Activated CD8-positive, alpha-beta T cell treated with anti-CD3 and anti-CD28 coated beads, Interleukin-2, amount 10 ng/mL, durations not matched to agents 7 days and 5 days (primary cell): ENCODE data around the gene CCR9. TPM values are rescaled to one million over a fixed set of nuclear protein-coding genes. Genes with fewer than 3 reads are reported as not detected.

Experiments
- ATAC-seq: fragments of 150-1000 bp; cut with Tn5 transposase; one replicate; pipeline ENCODE4 v1.10.0; 2021; ENCODE audit warnings: moderate library complexity
- CTCF ChIA-PET: fragments of 350-600 bp; sonication (Branson Sonifier 250); formaldehyde crosslinking; loops from one replicate; lab custom pipeline; 2021; ENCODE audit warnings: antibody characterized with exemption; lab: Charles Lee
- POLR2A ChIA-PET: fragments of 350-600 bp; sonication (Branson Sonifier 250); formaldehyde crosslinking; loops from one replicate; lab custom pipeline; 2021; ENCODE audit warnings: antibody characterized with exemption; lab: Charles Lee
- DNase-seq: peaks from one replicate; pipeline ENCODE4 v3.0.0-alpha.2; 2020
- H3K27ac Mint-ChIP-seq: one replicate; pipeline ENCODE4 v1.8.0; 2021; ENCODE audit warnings: mild to moderate bottlenecking, mixed read lengths
- H3K27me3 Mint-ChIP-seq: one replicate; pipeline ENCODE4 v1.8.0; 2021; ENCODE audit warnings: low read depth, mixed read lengths
- H3K36me3 Mint-ChIP-seq: one replicate; pipeline ENCODE4 v1.8.0; 2021; ENCODE audit warnings: low read depth, mixed read lengths
- H3K4me1 Mint-ChIP-seq: one replicate; pipeline ENCODE4 v1.8.0; 2021; ENCODE audit warnings: low read depth, mixed read lengths
- H3K4me3 Mint-ChIP-seq: one replicate; pipeline ENCODE4 v1.8.0; 2021; ENCODE audit warnings: mild to moderate bottlenecking, mixed read lengths
- H3K9me3 Mint-ChIP-seq: one replicate; pipeline ENCODE4 v1.8.0; 2022; ENCODE audit warnings: mixed read lengths; ENCODE audit not compliant: insufficient read depth
- total RNA-seq, 2 experiments: library from RNA; stranded (reverse); gene quantifications; one replicate each; pipeline ENCODE4 v1.2.3, GENCODE V29; 2021

The CCR9 gene
- total RNA-seq, 2 experiments from 2014 or later: 0.08 TPM; not detected in 1

DNA sequence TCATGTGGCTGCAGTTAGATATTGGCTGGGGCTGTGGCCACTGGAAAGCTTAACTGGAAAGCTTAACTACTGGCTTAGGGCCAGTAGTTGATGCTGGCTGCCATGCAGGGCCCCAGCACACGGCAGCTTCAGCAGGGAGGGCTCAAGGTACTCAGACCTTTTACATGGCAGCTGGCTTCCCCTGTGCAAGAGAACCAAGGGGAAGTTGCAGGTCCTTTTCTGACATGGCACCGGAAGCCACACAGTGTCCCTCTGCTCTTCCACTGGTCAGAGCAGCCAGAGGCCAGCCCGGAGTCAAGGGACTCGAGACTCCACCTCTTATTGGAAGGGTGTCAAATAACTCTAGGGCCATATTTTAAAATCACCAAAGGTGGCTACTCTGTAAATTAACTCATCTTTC is 24.5 kb downstream of the CCR9 start:
- POLR2A ChIA-PET: no interaction called here
- DNase-seq: no peak
- no peak overlapping the region for H3K27ac Mint-ChIP-seq
- CTCF ChIA-PET: interaction anchor here (0.6 kb wide), 1 partner anchor 17 kb away, joined by 3 read pairs; no protein-coding TSS in a partner anchor
- peaks cover 38% of the 10 kb centered on the region for H3K27me3 Mint-ChIP-seq
- H3K9me3 Mint-ChIP-seq: peaks cover 3% of the 10 kb centered on the region
- peaks cover 39% of the 10 kb centered on the region for H3K4me1 Mint-ChIP-seq
- ATAC-seq: no peak
- H3K4me3 Mint-ChIP-seq: no peak overlapping the region
- peaks cover 4% of the 10 kb centered on the region for H3K36me3 Mint-ChIP-seq

DNA sequence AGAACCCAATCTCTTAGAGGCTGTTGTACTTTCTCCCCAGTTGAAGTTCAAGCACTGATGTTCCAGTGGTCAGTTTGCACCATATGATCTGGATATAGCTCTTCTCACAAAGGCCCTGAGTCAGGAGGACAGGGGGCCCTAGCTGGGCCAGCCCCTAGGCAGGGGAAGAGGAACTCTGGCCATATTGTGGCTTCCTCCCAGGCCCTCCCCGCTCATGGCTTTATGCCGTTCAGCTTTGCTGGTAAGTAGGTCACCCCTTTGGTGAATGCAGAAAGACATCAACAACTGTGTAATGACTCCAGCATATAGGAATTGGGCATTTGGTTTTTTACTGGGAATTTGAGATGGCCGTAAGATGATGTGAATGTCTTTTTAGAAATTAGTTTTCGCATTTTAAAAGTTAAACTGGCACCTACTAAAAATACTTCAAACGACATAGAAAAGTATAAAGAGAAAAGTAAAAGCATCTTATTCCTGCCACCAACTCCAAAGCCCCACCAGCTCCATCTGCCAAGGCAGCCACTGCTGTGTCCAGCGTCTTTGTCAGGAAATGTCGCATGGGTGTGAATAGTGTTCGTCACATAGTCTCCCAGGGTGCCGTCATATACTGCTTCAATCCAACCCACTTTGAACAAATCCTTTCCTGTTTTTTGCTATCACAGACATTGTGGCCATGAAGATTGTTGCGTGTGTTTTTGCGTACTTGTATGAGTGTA is 25.3 kb downstream of the CCR9 start:
- no peak overlapping the region for H3K27ac Mint-ChIP-seq
- no peak overlapping the region for H3K4me3 Mint-ChIP-seq
- POLR2A ChIA-PET: no interaction called here
- DNase-seq (no peak), ATAC-seq (no peak)
- peaks cover 47% of the 10 kb centered on the region for H3K4me1 Mint-ChIP-seq
- H3K36me3 Mint-ChIP-seq: peaks cover 2% of the 10 kb centered on the region
- CTCF ChIA-PET: interaction anchor here (0.6 to 1.1 kb wide), 3 partner anchors 8 to 166 kb away, joined by 3 to 4 read pairs (median 3); no protein-coding TSS in a partner anchor
- H3K27me3 Mint-ChIP-seq: peaks cover 38% of the 10 kb centered on the region
- H3K9me3 Mint-ChIP-seq: peaks cover 2% of the 10 kb centered on the region

DNA sequence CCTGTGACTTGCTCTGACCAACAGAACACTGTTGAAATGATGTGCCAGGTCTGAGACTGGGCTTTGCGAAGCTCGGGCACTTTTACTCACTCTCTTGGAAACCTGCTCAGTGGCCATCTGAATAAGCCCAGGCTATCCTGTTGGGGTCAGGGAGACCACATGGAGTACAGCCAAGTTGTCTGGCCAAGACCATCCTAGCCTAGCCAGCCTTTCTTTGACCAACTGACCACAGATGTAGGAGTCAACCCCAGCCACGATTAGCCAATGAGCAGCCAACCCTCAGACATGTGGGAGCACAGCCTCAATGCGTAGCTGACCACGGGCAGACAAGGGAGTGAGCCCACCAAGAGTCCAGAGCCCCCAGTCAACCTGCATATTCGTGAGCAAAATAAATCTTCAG is 26.1 kb downstream of the CCR9 start:
- peaks cover 35% of the 10 kb centered on the region for H3K27me3 Mint-ChIP-seq
- DNase-seq (no peak), ATAC-seq (no peak)
- POLR2A ChIA-PET: no interaction called here
- no peak overlapping the region for H3K4me3 Mint-ChIP-seq
- H3K27ac Mint-ChIP-seq: no peak overlapping the region
- H3K4me1 Mint-ChIP-seq: peaks cover 52% of the 10 kb centered on the region
- H3K36me3 Mint-ChIP-seq: peaks cover 1% of the 10 kb centered on the region
- H3K9me3 Mint-ChIP-seq: no peaks in the 10 kb centered on the region
- CTCF ChIA-PET: interaction anchor here (0.6 to 1.6 kb wide), 5 partner anchors 26 to 296 kb away, joined by 3 to 4 read pairs (median 4); partner anchors contain the start of gene CCR1

DNA sequence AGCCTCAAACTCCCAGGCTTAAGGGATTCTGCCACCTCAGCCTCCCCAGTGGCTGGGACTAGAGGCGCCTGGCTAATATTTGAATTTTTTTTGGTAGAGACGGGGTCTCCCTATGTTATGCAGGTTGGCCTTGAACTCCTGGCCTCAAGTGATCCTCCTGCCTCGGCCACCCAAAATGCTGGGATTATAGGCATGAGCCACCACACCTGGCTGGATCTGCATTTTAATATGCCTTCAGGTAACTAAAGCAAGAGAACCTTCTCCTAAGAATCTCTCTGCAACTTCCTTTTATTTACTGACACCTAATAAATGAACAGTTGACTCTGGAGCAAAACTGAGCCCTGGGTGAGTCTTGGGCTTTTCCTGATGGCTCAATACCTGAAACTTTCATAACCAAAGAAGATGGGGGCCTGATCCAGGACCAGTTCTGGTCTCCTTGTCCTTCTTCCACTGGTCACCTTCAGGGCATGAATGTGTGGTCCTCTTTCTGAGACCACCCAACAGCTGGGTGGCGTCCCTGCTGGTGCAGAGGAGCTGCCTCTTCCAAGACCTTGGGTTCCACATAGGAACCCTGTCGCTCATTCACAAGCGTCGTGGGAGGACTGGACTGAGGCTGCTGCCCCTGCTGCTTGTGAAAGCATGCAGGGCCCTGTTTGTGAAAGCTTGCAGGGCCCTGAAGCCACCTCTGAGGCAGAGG is 28.2 kb downstream of the CCR9 start:
- H3K4me3 Mint-ChIP-seq: no peak overlapping the region
- peaks cover 32% of the 10 kb centered on the region for H3K27me3 Mint-ChIP-seq
- ATAC-seq: no peak
- DNase-seq: no peak
- ChIA-PET POLR2A (no interaction called here), CTCF (interaction anchor here (0.8 to 1.6 kb wide), 2 partner anchors 14 to 15 kb away, joined by 3 to 5 read pairs; no protein-coding TSS in a partner anchor)
- H3K36me3 Mint-ChIP-seq: peaks cover 17% of the 10 kb centered on the region
- H3K9me3 Mint-ChIP-seq: no peaks in the 10 kb centered on the region
- H3K27ac Mint-ChIP-seq: no peak overlapping the region
- peaks cover 37% of the 10 kb centered on the region for H3K4me1 Mint-ChIP-seq

DNA sequence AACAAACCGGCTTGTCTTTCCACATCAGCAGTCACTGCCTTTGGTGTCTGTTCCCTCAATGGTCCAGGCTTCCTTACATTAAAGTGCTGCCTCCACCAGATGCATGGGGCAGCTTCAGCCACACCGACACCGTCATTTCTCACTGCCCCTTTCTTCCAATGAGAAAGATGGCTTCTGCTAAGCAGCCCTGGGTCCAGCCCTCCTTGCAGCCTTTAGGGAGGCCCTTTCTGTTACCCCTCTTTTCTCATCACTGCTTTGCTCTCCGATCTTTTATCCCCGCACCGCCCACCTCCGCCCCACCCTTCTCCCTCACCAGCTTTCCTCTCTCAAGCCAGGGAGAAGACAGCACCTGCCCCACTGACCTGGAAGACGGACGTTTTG is 28.7 kb downstream of the CCR9 start:
- ATAC-seq (no peak), DNase-seq (no peak)
- Mint-ChIP-seq H3K36me3 (peaks cover 17% of the 10 kb centered on the region), H3K9me3 (no peaks in the 10 kb centered on the region), H3K27ac (peak overlapping the region; percentile 50), H3K27me3 (peaks cover 28% of the 10 kb centered on the region), H3K4me1 (peaks cover 36% of the 10 kb centered on the region), H3K4me3 (peak overlapping the region; percentile 67)
- CTCF ChIA-PET: interaction anchor here (0.8 to 1.6 kb wide), 3 partner anchors 13 to 74 kb away, joined by 3 to 5 read pairs (median 3); partner anchors contain the start of gene LZTFL1
- POLR2A ChIA-PET: no interaction called here

DNA sequence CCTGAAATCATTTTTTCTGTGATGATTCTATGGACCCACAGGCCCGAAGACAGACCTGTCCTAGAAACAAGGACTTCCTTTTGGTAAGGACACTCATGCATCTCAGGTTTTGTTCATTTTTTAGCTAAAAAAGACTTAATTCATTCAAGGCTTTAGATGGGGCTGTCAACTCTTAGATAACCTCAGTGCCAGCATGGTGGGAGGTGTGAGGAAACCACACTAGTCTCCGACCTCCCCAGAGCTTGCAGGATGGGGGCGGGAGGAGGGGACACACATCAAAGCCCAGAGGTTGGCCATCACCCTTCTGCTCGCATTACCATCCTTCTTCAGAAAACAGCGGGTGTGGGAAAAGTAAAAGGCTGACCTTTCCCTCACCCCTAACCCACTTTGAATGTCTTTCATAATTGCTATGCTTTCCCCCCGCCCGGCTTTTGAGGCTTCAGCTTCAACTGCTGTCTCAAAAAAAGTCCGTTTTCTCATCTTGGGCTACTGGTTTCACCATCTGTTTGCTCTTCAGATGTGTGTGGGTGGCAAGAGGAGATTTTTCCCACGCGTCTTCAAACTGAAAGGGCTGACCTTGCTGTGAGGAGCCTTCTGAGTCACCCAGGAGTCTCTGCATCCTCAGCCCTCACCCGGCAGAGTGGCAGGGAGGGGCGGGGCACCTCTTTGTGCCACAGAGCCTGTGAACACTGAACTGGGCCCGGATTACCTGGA is 29.3 kb downstream of the CCR9 start:
- ATAC-seq (peak; percentile 94), DNase-seq (peak; percentile 78)
- ChIA-PET CTCF (interaction anchor here (0.8 to 1.6 kb wide), 3 partner anchors 13 to 74 kb away, joined by 3 to 5 read pairs (median 3); partner anchors contain the start of gene LZTFL1), POLR2A (no interaction called here)
- H3K36me3 Mint-ChIP-seq: peaks cover 22% of the 10 kb centered on the region
- H3K27me3 Mint-ChIP-seq: peaks cover 25% of the 10 kb centered on the region
- peak overlapping the region; percentile 67 for H3K4me3 Mint-ChIP-seq
- H3K9me3 Mint-ChIP-seq: no peaks in the 10 kb centered on the region
- H3K4me1 Mint-ChIP-seq: peaks cover 33% of the 10 kb centered on the region
- peak overlapping the region; percentile 50 for H3K27ac Mint-ChIP-seq

DNA sequence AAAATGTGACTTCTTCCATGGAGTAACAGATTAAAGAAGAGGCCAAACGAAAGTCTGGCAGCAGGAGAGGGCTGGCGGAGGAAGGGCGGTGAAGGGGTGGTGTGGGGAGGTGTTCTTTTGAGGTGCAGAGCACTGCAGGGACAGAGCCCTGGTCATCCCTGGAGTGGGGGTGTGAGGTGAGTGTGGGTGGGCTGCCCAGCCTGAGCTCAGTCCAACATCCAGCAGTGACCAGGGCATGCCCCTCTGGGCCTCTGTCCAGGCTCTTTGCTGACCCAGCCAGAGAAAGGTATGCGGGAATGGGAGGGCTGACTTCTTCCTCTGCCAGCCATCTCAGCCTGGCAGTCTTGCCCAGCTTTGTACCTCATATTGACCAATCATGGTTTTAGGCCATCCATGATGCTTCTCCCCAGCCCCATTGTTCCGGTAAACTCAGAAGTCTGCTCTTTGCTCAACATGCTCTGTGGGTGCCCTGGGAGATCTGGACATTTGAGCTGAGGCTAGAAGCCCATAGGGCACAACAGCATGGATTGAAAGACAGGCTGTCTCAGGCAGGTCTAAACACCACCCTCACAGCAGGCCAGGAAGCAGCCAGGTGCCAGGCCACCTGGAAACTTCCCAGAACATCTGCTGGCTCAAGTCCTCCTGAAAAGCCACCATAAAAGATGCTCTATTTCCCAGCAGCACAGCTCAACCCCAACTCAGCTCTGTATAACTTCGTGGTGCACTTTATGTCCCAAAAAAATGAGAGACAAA is 31.0 kb downstream of the CCR9 start:
- DNase-seq (no peak), ATAC-seq (no peak)
- Mint-ChIP-seq H3K27me3 (peaks cover 17% of the 10 kb centered on the region), H3K36me3 (peaks cover 34% of the 10 kb centered on the region), H3K4me3 (no peak overlapping the region), H3K4me1 (peaks cover 41% of the 10 kb centered on the region), H3K27ac (no peak overlapping the region), H3K9me3 (no peaks in the 10 kb centered on the region)
- CTCF ChIA-PET: no interaction called here
- POLR2A ChIA-PET: no interaction called here

DNA sequence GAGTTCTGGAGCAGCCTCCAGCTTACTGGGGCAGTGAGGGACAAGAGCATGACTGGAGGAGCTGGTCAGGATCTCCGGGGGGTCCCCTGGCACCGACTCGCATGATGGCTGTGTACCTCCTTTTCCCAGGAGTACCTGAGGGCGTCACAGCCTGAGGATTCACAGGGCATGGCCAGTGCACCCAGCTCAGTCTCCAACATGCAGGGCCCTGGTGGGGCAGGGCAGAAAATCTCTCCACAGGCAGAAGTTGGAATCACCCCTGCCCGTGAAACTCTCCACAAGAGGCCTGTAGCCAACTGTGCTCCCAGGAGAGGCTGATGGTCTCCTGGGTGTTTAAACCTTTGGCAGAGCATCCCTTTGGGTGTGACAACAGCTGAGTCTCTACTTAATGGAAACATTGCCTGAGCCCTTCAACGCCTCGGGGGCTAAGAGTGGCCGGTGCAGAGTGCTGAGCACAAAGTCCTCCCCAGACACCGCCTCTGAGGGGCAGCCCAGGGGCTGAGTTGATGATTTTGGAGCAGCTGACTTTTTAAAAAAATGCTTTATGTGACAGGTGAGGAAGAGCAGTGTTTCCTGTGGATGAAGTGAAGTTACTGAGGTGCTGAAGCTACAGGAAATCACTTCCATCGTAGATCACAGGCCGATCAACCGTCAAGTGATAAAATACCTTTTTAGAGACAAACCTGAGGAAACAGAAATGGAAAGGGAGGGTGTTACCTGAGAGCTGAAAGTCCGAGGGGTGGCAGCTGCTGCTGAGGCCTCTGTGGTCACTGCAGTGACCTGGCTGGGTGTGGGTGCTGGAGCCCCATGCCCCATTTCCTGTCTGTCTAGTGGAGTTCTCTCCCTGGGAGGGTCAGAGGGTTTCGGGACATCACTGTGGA is 35.1 kb downstream of the CCR9 start:
- ChIA-PET POLR2A (no interaction called here), CTCF (interaction anchor here (0.7 to 3.9 kb wide), 4 partner anchors 9 to 423 kb away, joined by 3 to 21 read pairs (median 8); no protein-coding TSS in a partner anchor)
- Mint-ChIP-seq H3K4me1 (peaks cover 26% of the 10 kb centered on the region), H3K27ac (peak overlapping the region; percentile 66), H3K36me3 (peaks cover 61% of the 10 kb centered on the region), H3K9me3 (no peaks in the 10 kb centered on the region), H3K27me3 (no peaks in the 10 kb centered on the region), H3K4me3 (no peak overlapping the region)
- no peak for ATAC-seq
- no peak for DNase-seq

DNA sequence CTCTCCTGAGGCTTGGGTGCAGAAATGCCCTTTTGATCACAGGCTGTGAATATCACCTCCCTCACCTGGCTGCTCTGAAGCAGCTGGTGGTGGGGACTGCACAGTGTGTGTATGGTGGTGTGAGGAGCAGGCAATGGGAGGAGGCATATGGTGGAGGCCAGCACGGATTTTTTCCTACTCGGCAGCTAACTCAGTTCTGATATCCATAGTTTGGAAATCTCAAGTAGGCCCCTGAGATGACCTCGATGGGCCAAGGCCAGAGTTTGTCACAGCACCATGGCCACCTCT is 35.6 kb downstream of the CCR9 start:
- no peak for DNase-seq
- Mint-ChIP-seq H3K27me3 (no peaks in the 10 kb centered on the region), H3K9me3 (no peaks in the 10 kb centered on the region), H3K36me3 (peaks cover 65% of the 10 kb centered on the region), H3K4me3 (no peak overlapping the region), H3K27ac (peak overlapping the region; percentile 66), H3K4me1 (peaks cover 20% of the 10 kb centered on the region)
- POLR2A ChIA-PET: no interaction called here
- CTCF ChIA-PET: interaction anchor here (3.9 kb wide), 1 partner anchor 157 kb away, joined by 21 read pairs; no protein-coding TSS in a partner anchor
- ATAC-seq: no peak

DNA sequence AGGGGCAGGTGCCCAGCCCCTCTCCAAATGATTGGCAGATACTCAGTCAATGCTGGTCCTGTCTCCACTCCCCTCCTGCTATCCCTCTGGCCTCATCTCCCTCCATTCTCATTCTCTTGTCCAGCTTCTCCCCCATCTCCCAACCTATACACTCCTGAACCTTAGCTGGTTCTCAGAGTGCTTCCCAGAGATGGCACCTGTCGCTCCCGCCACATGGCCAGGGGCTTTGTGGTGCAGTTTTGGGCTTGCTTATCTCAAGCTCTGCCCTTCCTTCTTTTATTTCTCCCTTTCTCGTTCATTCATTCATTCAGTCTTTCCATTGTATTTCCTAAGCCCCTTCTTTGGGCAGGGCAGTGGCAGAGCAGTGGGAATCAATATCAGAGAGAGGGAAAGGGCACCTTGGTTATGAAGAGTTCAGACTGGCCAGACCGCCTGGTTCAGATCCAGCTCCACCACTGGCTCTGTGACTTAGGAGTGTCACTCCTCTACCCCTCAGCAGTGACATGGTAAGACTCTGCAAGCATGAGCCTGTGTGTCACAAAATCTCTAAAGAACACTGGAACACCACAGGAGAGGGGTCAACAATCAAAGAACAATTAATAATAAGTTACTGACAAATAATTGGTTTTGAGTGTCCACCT is 36.7 kb downstream of the CCR9 start:
- CTCF ChIA-PET: interaction anchor here (3.9 kb wide), 1 partner anchor 156 kb away, joined by 21 read pairs; no protein-coding TSS in a partner anchor

More for the DNA sequence above, 36.7 kb downstream of the CCR9 start:
- Mint-ChIP-seq H3K4me1 (peaks cover 12% of the 10 kb centered on the region), H3K4me3 (no peak overlapping the region), H3K9me3 (no peaks in the 10 kb centered on the region), H3K27ac (no peak overlapping the region), H3K27me3 (no peaks in the 10 kb centered on the region), H3K36me3 (peaks cover 69% of the 10 kb centered on the region)
- ATAC-seq (no peak), DNase-seq (no peak)
- POLR2A ChIA-PET: interaction anchor here (0.8 kb wide), 1 partner anchor 327 kb away, joined by 3 read pairs; no protein-coding TSS in a partner anchor
